ENCODE results near the gene NFKBIZ.
"Not testable (repeated sequence)": the region's sequence is repeated elsewhere in the genome, so short reads cannot be mapped to it uniquely, and the experiment has no call there.

Gene NFKBIZ

DNA sequence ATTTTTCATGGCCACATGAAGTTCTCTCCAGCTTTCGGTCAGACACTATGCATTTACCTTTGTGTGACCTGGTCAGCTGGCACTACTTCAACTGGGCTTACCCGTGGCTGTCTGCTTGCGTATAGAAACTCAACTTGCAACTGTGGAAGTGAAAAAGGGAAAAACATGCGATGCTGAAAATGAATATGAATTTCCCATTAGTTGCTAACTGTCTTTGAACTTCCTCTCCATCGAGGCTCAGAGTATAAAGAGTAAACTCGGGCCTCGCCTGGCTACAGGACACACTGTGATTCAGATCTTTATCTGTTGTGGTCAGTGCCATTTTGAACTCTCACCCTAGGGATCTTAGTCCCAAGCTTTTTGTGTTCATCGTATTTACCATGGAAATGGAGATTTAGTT is 26.8 kb downstream of the NFKBIZ start:
- DNase-seq (ENCODE audit: low read depth), result no peak

DNA sequence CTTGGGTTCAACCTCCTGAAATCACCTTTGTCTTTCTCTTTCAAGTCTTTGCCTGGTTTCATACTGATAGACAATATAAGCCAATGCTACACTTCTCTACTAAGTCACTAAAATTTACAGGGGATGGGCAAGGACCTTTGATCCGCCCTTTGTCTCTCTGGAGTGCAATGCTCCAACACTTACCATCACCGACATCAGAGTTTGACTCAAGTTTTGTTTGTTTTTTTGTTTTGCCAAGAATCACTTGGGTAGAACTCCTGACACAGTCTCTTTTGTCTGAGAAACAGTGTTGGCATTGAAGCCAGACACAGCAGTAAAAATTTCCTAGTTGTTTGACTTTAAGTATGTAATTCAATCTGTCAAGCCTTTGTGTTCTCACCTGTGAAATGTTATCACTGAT is 29.3 kb downstream of the NFKBIZ start:
- DNase-seq (ENCODE audit: low read depth), result no peak

DNA sequence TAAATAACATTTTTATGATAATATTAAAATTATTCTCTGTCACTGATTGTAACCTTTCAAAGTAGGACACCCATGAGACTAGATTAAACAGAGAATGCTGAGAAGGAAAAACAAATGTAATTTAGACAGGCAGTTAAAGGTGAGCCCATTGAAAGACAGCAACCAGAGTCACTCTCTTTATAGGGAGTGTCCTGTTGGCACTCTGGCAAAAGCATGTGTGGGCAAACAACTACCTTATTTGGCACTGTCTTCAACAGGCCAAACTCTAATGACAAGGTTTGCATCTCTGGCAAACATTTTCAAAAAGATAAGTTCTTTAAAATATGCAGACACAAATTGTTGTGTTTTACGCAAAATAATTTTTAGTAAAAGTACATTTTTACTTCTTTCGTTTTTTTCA is 29.8 kb downstream of the NFKBIZ start:
- DNase-seq (ENCODE audit: low read depth), result no peak

DNA sequence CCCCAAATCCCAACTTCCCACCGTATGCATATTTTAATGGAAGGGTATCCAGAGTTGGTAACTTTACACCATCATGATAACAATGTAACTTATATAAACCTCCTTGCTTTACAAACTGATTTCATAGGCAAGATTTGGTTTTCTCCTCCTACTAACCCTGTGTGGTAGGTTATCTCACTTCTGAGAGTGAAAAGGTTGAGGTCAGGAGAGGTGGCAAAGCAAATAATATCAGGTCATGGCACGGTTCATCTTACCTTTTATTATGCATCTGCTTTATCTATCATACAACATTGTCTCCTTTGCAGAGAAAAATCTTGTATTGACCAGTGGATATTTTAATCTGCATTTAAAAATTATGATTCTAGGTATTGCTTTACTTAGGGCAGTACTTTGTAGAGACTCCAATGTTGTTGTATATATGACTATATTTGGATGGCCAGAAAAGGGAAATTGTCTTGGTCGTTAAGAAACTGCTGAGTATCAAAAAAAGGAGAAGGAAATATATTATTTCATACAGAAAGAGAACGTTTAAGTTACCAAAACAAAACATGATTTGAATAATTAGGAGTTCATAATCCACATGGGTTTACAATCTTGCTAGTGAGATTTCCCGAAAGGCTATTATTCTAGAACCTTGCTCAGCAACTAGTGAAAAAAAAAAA is 30.4 kb downstream of the NFKBIZ start:
- no peak for DNase-seq (ENCODE audit: low read depth)

DNA sequence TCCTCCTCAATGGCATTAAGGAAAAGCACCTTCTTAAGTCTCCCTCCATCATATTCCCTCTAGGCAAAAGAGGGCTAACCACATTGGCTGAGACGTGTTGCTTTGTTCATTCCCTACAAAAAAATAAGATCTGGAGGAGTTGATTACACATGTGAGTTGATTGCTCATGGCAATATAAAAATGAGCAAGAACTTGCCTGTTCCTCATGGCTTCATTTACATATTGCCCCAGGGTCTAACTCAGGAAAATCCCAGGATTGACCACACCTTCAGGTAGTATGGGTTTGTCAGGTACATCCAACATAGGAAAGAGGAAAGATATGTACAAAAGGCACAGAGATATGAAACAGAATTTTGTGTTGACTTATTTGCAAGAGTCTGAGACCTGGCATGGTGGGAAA is 35.5 kb downstream of the NFKBIZ start:
- no peak for DNase-seq (ENCODE audit: low read depth)

DNA sequence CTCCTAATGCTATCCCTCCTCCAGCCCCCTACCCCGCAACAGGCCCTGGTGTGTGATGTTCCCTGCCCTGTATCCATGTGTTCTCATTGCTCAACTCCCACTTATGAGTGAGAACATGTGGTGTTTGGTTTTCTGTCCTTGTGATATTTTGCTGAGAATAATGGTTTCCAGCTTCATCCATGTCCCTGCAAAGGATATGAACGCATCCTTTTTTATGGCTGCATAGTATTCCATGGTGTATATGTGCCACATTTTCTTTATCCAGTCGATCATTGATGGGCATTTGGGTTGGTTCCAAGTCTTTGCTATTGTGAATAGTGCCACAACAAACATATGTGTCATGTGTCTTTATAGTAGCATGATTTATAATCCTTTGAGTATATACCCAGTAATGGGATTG is 36.3 kb downstream of the NFKBIZ start:
- not testable (repeated sequence) for DNase-seq (ENCODE audit: low read depth)

DNA sequence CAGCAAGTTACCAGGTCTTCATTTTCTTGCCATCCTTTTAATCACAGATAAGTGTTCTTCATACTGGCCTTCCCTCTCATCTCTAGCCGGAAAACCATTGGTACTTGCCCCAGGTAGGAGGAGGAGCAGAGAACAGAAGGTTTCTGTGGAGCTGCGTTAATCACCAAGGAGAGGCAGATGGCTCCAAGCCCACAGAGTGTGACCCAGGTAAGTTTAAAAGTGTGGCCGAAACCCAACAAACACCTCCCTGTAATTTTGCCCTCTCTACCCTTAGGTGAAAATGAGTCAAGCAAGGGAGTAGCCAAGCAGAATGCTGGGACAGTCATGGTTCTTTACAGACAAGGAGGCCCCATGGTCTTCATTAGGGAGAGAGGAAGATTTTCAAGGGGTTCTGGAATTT is 37.3 kb downstream of the NFKBIZ start:
- no peak for DNase-seq (ENCODE audit: low read depth)

DNA sequence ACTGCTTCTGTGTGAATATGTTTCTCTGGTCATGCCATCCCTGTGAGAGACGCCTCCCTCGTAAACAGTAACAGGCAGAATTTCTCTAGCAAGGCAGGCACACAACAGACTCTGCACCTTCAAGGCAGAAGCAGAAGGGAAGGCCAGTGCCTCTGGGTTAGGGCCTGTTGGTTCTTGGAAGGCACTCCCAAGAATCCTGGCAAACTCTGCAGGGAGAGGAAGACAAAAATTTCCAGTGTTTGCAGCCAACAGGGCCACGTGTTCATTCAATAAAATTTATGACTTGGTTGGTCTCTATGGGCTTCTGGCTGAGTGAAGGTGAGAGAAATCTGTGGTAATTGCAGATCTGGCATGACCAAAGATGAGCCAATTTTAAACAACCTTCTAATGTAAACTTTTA is 39.3 kb downstream of the NFKBIZ start:
- no peak for DNase-seq (ENCODE audit: low read depth)

DNA sequence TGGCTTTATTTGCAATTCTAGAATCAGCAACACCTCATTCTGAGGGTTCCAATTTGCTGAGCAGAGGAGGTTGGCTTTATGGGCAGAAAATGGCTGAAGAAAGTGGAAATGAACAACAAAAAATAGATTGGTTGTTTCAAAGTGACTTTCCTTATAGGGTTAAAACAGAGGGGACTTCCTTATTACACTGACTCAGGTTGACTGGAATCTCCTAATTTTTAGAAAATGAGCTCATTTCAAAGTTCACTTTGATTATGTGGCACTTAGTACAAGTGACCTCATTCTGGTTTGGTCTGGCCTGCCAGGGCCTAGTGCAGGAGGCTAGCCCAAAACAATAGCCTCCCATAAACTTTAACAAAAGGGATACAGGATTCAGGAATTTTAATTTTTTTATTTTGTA is 41.4 kb downstream of the NFKBIZ start:
- no peak for DNase-seq (ENCODE audit: low read depth)

DNA sequence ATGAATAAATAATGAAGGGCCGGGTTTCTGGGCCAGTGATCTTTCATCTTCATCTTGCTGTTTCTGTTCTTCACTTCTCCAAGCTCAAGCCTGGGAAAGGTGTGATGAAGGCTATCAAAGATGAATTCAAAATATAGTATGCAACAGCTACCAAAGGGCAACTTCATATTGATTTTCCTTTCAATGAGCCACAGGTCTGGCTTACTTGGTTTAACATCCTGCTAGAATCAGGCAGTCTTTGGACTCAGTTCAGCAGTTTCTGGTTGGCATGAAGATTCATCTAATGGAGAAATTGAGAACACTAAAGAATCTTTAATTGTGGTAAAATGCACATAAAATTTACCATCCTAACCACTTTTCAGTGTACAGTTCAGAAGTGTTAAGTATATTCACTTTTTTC is 43.3 kb downstream of the NFKBIZ start:
- no peak for DNase-seq (ENCODE audit: low read depth)

DNA sequence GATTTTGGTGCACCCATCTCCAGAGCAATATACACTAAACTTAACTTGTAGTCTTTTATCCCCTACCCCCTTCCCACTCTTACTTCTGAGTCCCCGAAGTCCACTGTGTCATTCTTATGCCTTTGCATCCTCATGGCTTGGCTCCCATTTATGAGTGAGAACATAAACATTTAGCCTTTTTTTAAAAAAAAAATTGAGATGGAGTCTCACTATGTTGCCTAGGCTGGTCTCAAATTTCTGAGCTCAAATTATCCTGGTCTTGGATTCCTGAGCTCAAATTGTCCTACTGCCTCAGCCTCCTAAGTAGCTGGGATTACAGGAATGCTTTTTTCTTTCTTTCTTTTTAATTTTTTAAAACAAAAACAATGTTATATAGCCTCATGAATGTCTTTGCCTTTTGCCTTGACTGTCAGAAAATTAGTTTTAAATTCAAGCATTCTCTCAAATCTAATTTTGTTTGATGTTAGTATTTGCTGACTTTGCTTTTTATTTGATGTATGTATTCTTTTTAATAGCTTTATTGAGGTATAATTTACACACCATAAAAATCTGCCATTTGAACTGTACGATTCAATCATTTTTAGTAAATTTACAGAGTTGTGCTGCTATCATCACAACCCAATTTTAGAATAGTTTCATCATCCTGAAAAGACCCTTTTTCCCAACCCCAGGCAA is 46.9 kb downstream of the NFKBIZ start:
- no peak for DNase-seq (ENCODE audit: low read depth)

DNA sequence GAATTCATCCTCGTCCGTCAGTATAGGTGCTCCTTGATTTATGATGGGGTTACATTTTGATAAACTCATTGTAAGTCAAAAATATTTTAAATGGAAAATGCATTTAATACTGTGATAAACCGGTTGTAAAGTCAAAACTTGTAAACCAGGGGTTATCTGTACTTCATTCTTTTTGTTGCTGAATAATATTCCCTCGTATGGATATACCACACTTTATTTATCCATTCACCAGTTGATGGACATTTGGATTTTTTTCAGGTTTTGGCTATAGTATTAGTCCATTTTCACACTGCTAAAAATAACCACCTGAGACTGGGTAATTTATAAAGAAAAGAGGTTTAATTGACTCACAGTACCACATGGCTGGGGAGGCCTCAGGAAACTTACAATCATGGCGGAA is 47.7 kb downstream of the NFKBIZ start:
- no peak for DNase-seq (ENCODE audit: low read depth)

DNA sequence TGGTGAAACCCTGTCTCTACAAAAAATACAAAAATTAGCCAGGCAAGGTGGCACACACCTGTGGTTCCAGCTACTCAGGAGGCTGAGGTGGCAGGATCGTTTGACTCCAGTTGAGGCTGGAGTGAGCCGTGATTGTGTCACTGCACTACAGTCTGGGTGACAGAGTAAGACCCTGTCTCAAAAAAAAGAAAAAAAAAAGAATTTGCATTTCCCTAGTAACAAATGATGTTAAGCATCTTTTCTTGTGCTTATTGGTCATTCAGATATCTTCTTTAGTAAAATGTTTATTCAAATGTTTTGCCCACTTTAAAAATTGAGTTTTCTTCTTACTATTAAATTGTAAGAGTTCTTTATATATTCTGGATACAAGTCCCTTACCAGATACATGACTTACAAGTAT is 48.7 kb downstream of the NFKBIZ start:
- no peak for DNase-seq (ENCODE audit: low read depth)

DNA sequence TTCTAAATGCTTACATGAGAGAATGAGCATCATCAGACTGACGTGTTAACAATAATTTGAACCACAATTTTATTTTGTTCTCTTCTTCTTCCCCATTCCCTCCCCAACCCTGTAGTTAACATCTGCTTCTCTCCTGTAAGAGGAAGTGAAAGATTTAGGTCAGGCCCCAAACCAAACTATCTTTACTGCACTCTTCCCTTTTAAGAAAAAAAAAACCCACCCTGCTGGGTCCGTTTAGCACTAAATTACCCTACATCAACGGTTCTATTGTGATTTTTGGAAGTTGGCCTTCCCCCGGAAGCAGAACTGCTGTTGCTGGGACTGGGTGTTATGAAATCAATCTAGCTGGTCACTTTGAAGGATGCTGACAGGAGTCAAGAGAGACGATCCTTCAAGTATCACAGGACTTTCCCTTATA is 49.4 kb downstream of the NFKBIZ start:
- DNase-seq (ENCODE audit: low read depth), result no peak

DNA sequence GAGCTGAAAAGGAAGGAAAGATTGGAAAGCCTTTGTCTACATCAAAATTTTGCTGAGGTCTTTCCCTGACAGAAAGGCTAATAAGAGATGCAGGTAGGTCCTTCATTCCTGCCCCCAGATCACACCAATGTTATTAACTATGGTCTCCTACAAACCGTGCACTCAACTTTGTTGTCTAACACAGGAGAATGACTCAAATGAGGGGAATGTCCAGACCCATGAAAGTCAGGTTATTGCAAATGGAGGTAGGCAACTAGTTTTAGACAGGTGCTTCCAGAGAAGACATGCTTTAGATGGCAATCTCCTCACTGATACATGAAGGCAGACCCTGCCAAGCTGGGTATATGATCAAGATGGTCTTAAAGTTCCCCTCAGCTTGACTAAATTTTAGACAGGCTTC is 51.0 kb downstream of the NFKBIZ start:
- DNase-seq (ENCODE audit: low read depth), result no peak

DNA sequence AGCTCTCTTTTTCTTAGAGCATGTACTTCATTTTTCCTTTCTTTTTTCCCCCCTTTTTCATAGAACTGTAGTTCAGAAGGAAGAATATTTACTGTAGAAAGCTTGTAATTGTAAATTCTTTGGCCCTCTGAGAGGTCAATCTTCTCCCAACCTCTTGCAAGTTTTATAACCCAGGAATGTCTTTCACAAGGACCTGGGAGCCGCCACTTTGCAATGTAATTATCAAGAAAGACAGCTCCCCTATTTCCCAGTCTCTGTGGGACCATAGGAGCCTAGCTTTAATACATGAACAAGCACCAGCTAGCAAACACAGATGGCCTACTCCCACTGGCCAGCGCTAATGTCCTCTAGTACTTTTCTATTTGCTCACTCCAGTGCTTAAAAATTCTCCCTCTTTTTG is 51.4 kb downstream of the NFKBIZ start:
- no peak for DNase-seq (ENCODE audit: low read depth)

DNA sequence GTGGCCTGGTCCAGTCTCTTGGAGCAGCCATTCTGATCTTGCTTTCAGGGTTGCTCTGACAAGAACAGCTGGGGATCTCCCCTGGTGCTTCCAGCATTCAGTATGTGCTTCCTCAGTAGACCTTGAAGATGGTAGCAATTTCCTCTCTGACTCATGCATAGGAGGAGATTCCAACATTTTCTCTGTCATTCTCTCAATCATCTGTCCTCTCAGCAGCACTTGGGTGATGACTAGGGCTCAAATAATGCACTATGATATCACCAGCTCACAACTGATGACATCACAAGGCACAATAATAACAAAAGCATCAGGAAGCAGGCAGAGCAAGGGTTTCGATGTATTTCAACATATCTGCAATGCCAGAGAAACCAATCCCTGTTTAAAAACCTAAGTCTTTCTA is 52.7 kb downstream of the NFKBIZ start:
- DNase-seq (ENCODE audit: low read depth), result peak; percentile 88

DNA sequence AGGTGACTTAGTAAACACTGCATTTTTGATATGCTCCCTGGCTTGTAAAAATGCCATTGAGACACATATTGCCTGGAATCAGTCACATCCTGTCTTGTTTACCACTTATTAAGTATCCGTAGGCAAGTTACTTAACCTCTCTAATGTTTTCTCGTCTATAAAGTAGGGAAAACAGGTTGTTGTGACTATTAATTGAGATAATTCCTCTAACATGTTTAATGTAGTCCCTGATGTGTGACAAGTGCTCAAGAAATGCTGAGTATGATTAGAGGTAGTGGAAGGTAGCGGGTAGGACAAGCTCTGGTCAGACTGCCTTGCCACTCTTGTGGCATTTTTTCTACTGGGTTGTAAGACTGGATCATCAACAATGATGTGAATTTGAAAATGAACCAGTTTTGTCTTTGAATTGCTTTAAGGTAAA is 54.1 kb downstream of the NFKBIZ start:
- DNase-seq (ENCODE audit: low read depth), result peak; percentile 28

DNA sequence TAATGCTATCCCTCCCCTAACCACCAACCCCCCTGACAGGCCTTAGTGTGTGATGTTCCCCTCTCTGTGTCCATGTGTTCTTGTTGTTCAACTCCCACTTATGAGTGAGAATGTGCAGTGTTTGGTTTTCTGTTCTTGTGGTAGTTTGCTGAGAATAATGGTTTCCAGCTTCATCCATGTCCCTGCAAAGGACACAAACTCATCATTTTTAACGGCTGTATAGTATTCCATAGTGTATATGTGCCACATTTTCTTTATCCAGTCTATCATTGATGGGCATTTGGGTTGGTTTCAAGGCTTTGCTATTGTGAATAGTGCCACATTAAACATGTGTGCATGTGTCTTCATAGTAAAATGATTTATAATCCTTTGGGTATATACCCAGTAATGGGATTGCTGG is 56.3 kb downstream of the NFKBIZ start:
- not testable (repeated sequence) for DNase-seq (ENCODE audit: low read depth)

Measured in GM04504 (cell line).